NOMO-1 treated with dmso at 0.1 percent for 144 hours (cell line): Measurements from ENCODE around the gene PPFIA3.
"Not testable (repeated sequence)": the region's sequence is repeated elsewhere in the genome, so short reads cannot be mapped to it uniquely, and the experiment has no call there.

Source experiments
- DNase-seq: peaks from one replicate; lab custom pipeline; 2025; ENCODE audit not compliant: unreplicated experiment; lab: John Stamatoyannopoulos, UW

PPFIA3 gene

GRCh38 chr19:49173198-49173597 lies 53.9 kb downstream of the PPFIA3 start:
- DNase-seq: no peak

GRCh38 chr19:49180659-49181058 lies 61.3 kb downstream of the PPFIA3 start:
- DNase-seq: no peak

- not testable (repeated sequence) for DNase-seq
These were observed 62.9 kb downstream of the PPFIA3 start for GRCh38 chr19:49182010-49182847.

- DNase-seq: no peak
These were observed 63.6 kb downstream of the PPFIA3 start for GRCh38 chr19:49182848-49183375.

- DNase-seq: no peak
These were observed 66.8 kb downstream of the PPFIA3 start for GRCh38 chr19:49186108-49186507.

GRCh38 chr19:49188626-49189200 lies 69.4 kb downstream of the PPFIA3 start:
- DNase-seq: no peak

GRCh38 chr19:49189259-49189658 lies 69.9 kb downstream of the PPFIA3 start:
- DNase-seq: no peak

- DNase-seq: no peak
These were observed 71.4 kb downstream of the PPFIA3 start for GRCh38 chr19:49190781-49191180.

- no peak for DNase-seq
These were observed 74.6 kb downstream of the PPFIA3 start for GRCh38 chr19:49193822-49194394.

- DNase-seq: no peak
These were observed 75.1 kb downstream of the PPFIA3 start for GRCh38 chr19:49194408-49194807.

GRCh38 chr19:49196527-49197240 lies 77.3 kb downstream of the PPFIA3 start:
- no peak for DNase-seq

- DNase-seq: peak; percentile 77
These were observed 81.0 kb downstream of the PPFIA3 start for GRCh38 chr19:49200238-49200862.
